Measurements from ENCODE around the gene SEC14L1.

Gene SEC14L1

DNA sequence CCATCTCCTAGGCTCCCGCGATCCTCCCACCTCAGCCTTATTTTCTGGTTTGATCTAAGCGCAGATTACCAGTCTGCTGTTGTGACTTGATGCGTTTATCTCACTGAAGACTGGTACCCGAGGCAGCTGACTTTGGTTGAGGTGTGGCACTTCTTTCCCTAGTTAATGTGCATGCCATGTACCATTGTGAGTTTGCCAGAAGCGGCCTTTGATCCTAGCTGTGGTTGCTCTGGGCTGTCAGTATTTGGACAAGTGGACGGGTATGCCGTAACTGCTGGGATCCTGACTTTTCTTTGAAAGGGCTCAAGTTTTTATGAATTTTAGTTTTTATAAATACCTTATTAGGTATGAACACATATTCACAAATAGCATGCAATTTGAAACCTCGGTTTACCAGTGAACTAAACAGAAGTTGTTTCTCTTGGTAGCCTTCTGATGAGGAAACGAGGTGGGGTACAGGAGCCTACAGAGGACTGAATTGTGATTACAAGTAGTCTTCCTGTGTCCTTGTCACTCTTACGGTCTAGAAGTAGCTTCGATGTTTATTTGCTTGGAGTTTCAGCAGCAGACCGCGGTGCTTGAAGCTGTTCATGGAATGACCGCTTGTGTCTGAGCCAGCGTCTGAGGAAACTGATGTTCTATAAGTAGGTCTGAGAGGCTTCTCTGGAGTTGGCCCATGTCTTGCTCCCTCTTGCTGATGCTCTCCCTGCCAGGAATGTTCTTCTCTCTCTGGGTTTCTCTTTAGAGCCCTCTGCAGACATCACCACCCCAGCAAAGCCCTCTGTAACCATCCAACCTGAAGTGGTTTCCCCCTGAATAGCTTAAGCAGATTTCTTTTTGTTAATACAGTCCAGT lies 40.0 kb downstream of the SEC14L1 start:
- peaks cover 0 to 17% (median 6%) of the 10 kb centered on the region in 4 donors for H3K4me1 ChIP-seq
- H3K27ac ChIP-seq: no peak overlapping the region
- no peak overlapping the region for H3K4me3 ChIP-seq
- no peaks in the 10 kb centered on the region for H3K9me3 ChIP-seq
- no peak for DNase-seq
- TF ChIP-seq CTCF (IDR thresholded peaks at IDR 0.05): no peak
- no peaks in the 10 kb centered on the region for H3K36me3 ChIP-seq
- no peaks in the 10 kb centered on the region for H3K27me3 ChIP-seq
- intact Hi-C loops (cut with DNase I; ENCODE audit: low total_unique reads): no loop called here

- H3K4me3 ChIP-seq: no peak overlapping the region
These were observed 41.7 kb downstream of the SEC14L1 start for GRCh38 chr17:77182205-77183172.

DNA sequence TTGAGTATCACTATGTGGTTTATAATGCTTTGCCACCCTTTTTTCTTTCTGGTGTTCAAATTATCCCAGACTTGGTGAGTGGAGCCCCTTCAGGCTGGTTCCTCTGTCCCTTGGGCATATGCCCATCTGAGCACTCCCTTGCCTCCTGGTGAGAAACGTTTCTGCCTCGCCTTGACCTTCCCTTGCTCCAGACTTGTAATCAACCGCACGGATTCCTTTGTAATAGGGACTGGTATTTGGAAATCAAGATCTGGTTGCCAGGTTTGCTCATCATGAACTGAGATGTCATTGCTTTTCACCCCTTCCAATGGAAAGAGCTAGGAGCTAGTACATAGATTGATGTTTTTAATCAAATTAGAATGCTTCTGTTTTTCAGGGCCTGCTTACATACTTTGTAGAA lies 43.7 kb downstream of the SEC14L1 start:
- TF ChIP-seq CTCF (IDR thresholded peaks at IDR 0.05): no peak
- no peak for DNase-seq
- Histone ChIP-seq H3K36me3 (no peaks in the 10 kb centered on the region), H3K4me1 (peaks cover 0 to 17% (median 8%) of the 10 kb centered on the region in 4 donors), H3K9me3 (no peaks in the 10 kb centered on the region), H3K4me3 (no peak overlapping the region), H3K27ac (no peak overlapping the region), H3K27me3 (no peaks in the 10 kb centered on the region)
- intact Hi-C loops (cut with DNase I; ENCODE audit: low total_unique reads): no loop called here

More at GRCh38 chr17:77182205-77183172, 41.7 kb downstream of the SEC14L1 start:
- no peaks in the 10 kb centered on the region for H3K27me3 ChIP-seq
- H3K36me3 ChIP-seq: no peaks in the 10 kb centered on the region
- no peaks in the 10 kb centered on the region for H3K9me3 ChIP-seq
- DNase-seq: no peak
- TF ChIP-seq CTCF (IDR thresholded peaks at IDR 0.05): no peak
- H3K27ac ChIP-seq: no peak overlapping the region
- peaks cover 0 to 17% (median 8%) of the 10 kb centered on the region in 4 donors for H3K4me1 ChIP-seq
- intact Hi-C loops (cut with DNase I; ENCODE audit: low total_unique reads): no loop called here

- no peak for TF ChIP-seq CTCF (IDR thresholded peaks at IDR 0.05)
- Histone ChIP-seq H3K4me3 (no peak overlapping the region), H3K4me1 (peaks cover 0 to 17% (median 8%) of the 10 kb centered on the region in 4 donors), H3K36me3 (no peaks in the 10 kb centered on the region), H3K9me3 (no peaks in the 10 kb centered on the region), H3K27me3 (no peaks in the 10 kb centered on the region), H3K27ac (no peak overlapping the region)
- intact Hi-C loops (cut with DNase I; ENCODE audit: low total_unique reads): no loop called here
- no peak for DNase-seq
These were observed 44.4 kb downstream of the SEC14L1 start for GRCh38 chr17:77185137-77185536.

DNA sequence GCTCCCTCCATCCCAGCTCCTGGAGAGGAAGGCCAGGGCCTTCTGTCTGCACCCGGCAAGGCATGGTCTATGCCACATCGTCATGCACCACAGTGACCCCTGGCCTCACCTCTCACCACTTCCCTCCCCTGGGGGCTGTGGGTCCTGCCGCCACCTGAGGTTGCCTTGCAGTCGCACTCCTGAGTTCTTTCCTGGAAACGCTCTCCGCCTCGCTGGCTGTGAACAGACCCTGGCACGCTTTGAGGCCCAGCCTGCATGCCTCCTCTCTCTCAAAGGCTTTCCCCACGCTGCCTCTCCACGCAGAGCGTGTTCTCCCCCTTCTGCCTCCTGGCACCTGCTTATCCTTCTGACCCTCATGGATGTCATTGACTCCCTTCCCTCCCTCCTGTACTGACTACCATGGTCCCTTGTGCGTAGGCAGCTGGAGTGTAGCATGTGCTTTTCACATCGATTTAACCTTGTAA lies 45.4 kb downstream of the SEC14L1 start:
- intact Hi-C loops (cut with DNase I; ENCODE audit: low total_unique reads): no loop called here
- Histone ChIP-seq H3K4me1 (peaks cover 0 to 13% (median 5%) of the 10 kb centered on the region in 4 donors), H3K27ac (no peak overlapping the region)

More for the DNA sequence above, 45.4 kb downstream of the SEC14L1 start:
- DNase-seq: no peak
- Histone ChIP-seq H3K9me3 (no peaks in the 10 kb centered on the region), H3K4me3 (no peak overlapping the region), H3K27me3 (no peaks in the 10 kb centered on the region), H3K36me3 (peaks cover 6 to 8% (median 7%) of the 10 kb centered on the region in 3 donors)
- TF ChIP-seq CTCF (IDR thresholded peaks at IDR 0.05): no peak

All from tibial artery (tissue), 4 donors.